Upper lobe of right lung (tissue), 1 donor: ENCODE data around the gene RSPRY1. TPM values are rescaled to one million over a fixed set of nuclear protein-coding genes. Genes with fewer than 3 reads are reported as not detected.
"Not testable (repeated sequence)": the region's sequence is repeated elsewhere in the genome, so short reads cannot be mapped to it uniquely, and the experiment has no call there.

Source experiments
- ATAC-seq: fragments of 200-7000 bp; cut with Tn5 transposase; one replicate; pipeline ENCODE4 v1.9.1; 2020; ENCODE audit warnings: mild to moderate bottlenecking, moderate library complexity
- DNase-seq: peaks from one replicate; pipeline ENCODE4 v3.0.0-alpha.2; 2020
- H3K27ac ChIP-seq: fragments of 200-600 bp; one replicate; pipeline ENCODE4 v1.8.0; 2022
- H3K27me3 ChIP-seq: fragments of 200-600 bp; one replicate; pipeline ENCODE4 v1.8.0; 2022; ENCODE audit warnings: mild to moderate bottlenecking
- H3K36me3 ChIP-seq: fragments of 200-600 bp; one replicate; pipeline ENCODE4 v1.8.0; 2022
- H3K4me1 ChIP-seq: fragments of 200-600 bp; one replicate; pipeline ENCODE4 v1.8.0; 2022
- H3K4me3 ChIP-seq: fragments of 200-600 bp; one replicate; pipeline ENCODE4 v1.8.0; 2022; ENCODE audit warnings: mild to moderate bottlenecking
- H3K9me3 ChIP-seq: fragments of 200-600 bp; one replicate; pipeline ENCODE4 v1.8.0; 2022
- CTCF ChIP-seq: fragments of 200-600 bp; IDR thresholded peaks from one replicate; pipeline ENCODE4 v1.8.0; 2022; ENCODE audit warnings: antibody characterized with exemption
- intact Hi-C: fragments of 100-400 bp; cut with DNase I; formaldehyde crosslinking; loops from one replicate; pipeline ENCODE4 v1.11.0; 2022
- total RNA-seq: library from RNA; stranded (reverse); fragmentation: NEBNext Ultra II Directional; extraction: Animal tissue kit (Norgen Biotek cat#: 25700); gene quantifications from one replicate; pipeline ENCODE4 v1.2.1, GENCODE V29; 2021
- donor health status: DM: no; HTN: yes; CAD: no; lungs with severe emphysema.

Gene RSPRY1
- total RNA-seq, 1 donor from 2014 or later: 36.2 TPM

- Histone ChIP-seq H3K36me3 (no peaks in the 10 kb centered on the region), H3K27ac (no peak overlapping the region), H3K4me1 (peaks cover 8% of the 10 kb centered on the region), H3K4me3 (no peak overlapping the region), H3K27me3 (no peaks in the 10 kb centered on the region), H3K9me3 (no peaks in the 10 kb centered on the region)
- no peak for DNase-seq
- no peak for TF ChIP-seq CTCF
- intact Hi-C loops: no loop called here
- ATAC-seq: no peak
Observed at GRCh38 chr16:57196753-57197152, 10.6 kb downstream of the RSPRY1 start.

DNA sequence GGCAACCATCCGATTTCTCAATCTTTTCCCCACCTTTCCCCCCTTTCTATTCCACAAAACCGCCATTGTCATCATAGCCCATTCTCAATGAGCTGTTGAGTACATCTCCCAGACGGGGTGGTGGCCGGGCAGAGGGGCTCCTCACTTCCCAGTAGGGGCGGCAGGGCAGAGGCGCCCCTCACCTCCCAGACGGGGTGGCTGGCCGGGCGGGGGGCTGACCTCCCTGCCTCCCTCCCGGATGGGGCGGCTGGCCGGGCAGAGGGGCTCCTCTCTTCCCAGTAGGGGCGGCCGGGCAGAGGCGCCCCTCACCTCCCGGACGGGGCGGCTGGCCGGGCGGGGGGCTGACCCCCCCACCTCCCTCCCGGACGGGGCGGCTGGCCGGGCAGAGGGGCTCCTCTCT lies 14.2 kb downstream of the RSPRY1 start:
- H3K27ac ChIP-seq, H3K27me3 ChIP-seq, DNase-seq, H3K4me1 ChIP-seq, intact Hi-C loops, H3K9me3 ChIP-seq, ATAC-seq, H3K4me3 ChIP-seq: not testable (repeated sequence)
- peaks cover 11% of the 10 kb centered on the region for H3K36me3 ChIP-seq

GRCh38 chr16:57200926-57201325 lies 14.8 kb downstream of the RSPRY1 start:
- not testable (repeated sequence) for H3K9me3 ChIP-seq

GRCh38 chr16:57202095-57202886 lies 16.2 kb downstream of the RSPRY1 start:
- Histone ChIP-seq H3K9me3 (no peaks in the 10 kb centered on the region), H3K27ac (no peak overlapping the region), H3K4me3 (no peak overlapping the region), H3K4me1 (no peaks in the 10 kb centered on the region), H3K27me3 (no peaks in the 10 kb centered on the region), H3K36me3 (peaks cover 31% of the 10 kb centered on the region)
- intact Hi-C loops: no loop called here
- ATAC-seq: no peak
- DNase-seq: no peak
- no peak for TF ChIP-seq CTCF

More at GRCh38 chr16:57200926-57201325, 14.8 kb downstream of the RSPRY1 start:
- H3K27me3 ChIP-seq, H3K27ac ChIP-seq, H3K4me3 ChIP-seq, ATAC-seq, DNase-seq, intact Hi-C loops, H3K4me1 ChIP-seq: not testable (repeated sequence)
- peaks cover 17% of the 10 kb centered on the region for H3K36me3 ChIP-seq

- Histone ChIP-seq H3K27ac (no peak overlapping the region), H3K27me3 (no peaks in the 10 kb centered on the region), H3K36me3 (peaks cover 42% of the 10 kb centered on the region), H3K4me1 (no peaks in the 10 kb centered on the region), H3K4me3 (no peak overlapping the region), H3K9me3 (no peaks in the 10 kb centered on the region)
- DNase-seq (no peak), ATAC-seq (no peak)
- intact Hi-C loops: no loop called here
- TF ChIP-seq CTCF: no peak
Observed at GRCh38 chr16:57203451-57203850, 17.3 kb downstream of the RSPRY1 start.

GRCh38 chr16:57204675-57205074 lies 18.5 kb downstream of the RSPRY1 start:
- H3K4me3 ChIP-seq: no peak overlapping the region
- ATAC-seq (peak; percentile 45), DNase-seq (no peak)
- H3K27ac ChIP-seq: no peak overlapping the region
- H3K4me1 ChIP-seq: no peaks in the 10 kb centered on the region
- no peaks in the 10 kb centered on the region for H3K27me3 ChIP-seq
- H3K36me3 ChIP-seq: peaks cover 54% of the 10 kb centered on the region
- intact Hi-C loops: no loop called here
- no peaks in the 10 kb centered on the region for H3K9me3 ChIP-seq
- TF ChIP-seq CTCF: no peak
